ENCODE results near the gene DAB1.

GRCh38 chr1:57065442-57065841 lies 358.4 kb downstream of the DAB1 start:
- no peak for TF ChIP-seq POLR2AphosphoS5 (IDR thresholded peaks at IDR 0.05)
- TF ChIP-seq EP300 (IDR thresholded peaks at IDR 0.05): no peak

Measured in sigmoid colon (tissue), 4 donors.